ENCODE data around the gene BMPER. TPM values are rescaled to one million over a fixed set of nuclear protein-coding genes. Genes with fewer than 3 reads are reported as not detected.

BMPER gene
- total and polyA plus RNA-seq, 12 donors: 0.29 to 1.9 (median 0.85) TPM; not detected in 2

DNA sequence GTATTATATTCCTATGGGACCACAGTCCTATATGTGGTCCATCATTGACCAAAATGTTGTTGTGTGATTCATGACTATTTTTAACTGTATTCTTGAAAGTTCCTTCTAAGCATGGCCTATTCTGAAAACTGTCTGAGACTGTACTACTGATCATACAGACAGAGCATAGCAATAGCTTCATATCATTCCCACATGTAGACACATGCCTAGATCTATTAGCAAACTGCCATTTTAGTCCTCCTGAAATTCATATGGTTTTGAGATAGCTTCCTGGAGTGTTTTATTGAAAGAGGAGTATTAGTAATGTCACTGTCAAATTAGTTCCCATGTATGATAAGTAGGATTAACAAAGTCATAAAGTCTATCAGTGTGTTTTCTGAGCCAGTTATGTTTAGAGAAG is 157.5 kb downstream of the BMPER start:
- no peak for TF ChIP-seq POLR2A (IDR thresholded peaks at IDR 0.05)
- no peak for TF ChIP-seq CTCF (IDR thresholded peaks at IDR 0.05)
- Histone ChIP-seq H3K27me3 (no peaks in the 10 kb centered on the region), H3K36me3 (replicated peaks in 1 of 2) (no peaks in the 10 kb centered on the region), H3K4me3 (no peak overlapping the region), H3K4me1 (replicated peaks in 1 of 2) (no peaks in the 10 kb centered on the region), H3K27ac (no peak overlapping the region), H3K9me3 (replicated peaks in 1 of 3) (no peaks in the 10 kb centered on the region)
- no peak for DNase-seq
- intact Hi-C loops (cut with DNase I): no loop called here

GRCh38 chr7:34064519-34065158 is 159.3 kb downstream of the BMPER start:
- Histone ChIP-seq H3K36me3 (replicated peaks in 1 of 2) (no peaks in the 10 kb centered on the region), H3K9me3 (replicated peaks in 1 of 3) (no peaks in the 10 kb centered on the region), H3K4me3 (no peak overlapping the region), H3K4me1 (replicated peaks in 1 of 2) (no peaks in the 10 kb centered on the region), H3K27me3 (no peaks in the 10 kb centered on the region), H3K27ac (no peak overlapping the region)
- DNase-seq: no peak
- intact Hi-C loops (cut with DNase I): no loop called here
- whole genome bisulfite sequencing, 4 donors: 85 to 92% (median 88%) methylated on average over 4 of the region's 4 CpGs
- TF ChIP-seq CTCF (IDR thresholded peaks at IDR 0.05): no peak
- no peak for TF ChIP-seq POLR2A (IDR thresholded peaks at IDR 0.05)

DNA sequence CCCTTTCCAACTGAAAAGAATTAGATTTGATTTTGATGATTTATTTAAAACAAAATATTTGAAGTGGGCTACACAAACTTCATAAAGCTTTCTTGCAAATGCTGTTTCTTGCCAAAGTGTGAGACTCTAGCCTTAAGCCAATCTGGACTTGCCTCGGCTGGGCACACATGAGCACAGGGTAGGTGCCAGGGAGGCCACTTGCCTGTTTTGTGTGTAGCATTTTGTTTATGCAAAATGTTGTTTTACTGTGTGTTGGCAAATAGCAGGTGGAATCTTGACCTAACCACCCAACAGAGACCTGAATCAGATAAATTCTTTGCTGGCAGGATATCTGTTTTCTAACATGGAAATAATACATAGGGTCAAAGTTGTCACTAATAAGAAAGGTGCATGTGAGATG is 161.1 kb downstream of the BMPER start:
- Histone ChIP-seq H3K4me1 (replicated peaks in 1 of 2) (peaks cover 0 to 9% of the 10 kb centered on the region in 2 donors), H3K27ac (no peak overlapping the region), H3K36me3 (replicated peaks in 1 of 2) (no peaks in the 10 kb centered on the region), H3K9me3 (replicated peaks in 1 of 3) (no peaks in the 10 kb centered on the region), H3K27me3 (no peaks in the 10 kb centered on the region), H3K4me3 (no peak overlapping the region)
- TF ChIP-seq CTCF (IDR thresholded peaks at IDR 0.05): no peak
- no peak for TF ChIP-seq POLR2A (IDR thresholded peaks at IDR 0.05)
- no peak for DNase-seq
- intact Hi-C loops (cut with DNase I): no loop called here
- 75 to 93% (median 86%) methylated on average over 1 of the region's 1 CpG for WGBS, 4 donors

DNA sequence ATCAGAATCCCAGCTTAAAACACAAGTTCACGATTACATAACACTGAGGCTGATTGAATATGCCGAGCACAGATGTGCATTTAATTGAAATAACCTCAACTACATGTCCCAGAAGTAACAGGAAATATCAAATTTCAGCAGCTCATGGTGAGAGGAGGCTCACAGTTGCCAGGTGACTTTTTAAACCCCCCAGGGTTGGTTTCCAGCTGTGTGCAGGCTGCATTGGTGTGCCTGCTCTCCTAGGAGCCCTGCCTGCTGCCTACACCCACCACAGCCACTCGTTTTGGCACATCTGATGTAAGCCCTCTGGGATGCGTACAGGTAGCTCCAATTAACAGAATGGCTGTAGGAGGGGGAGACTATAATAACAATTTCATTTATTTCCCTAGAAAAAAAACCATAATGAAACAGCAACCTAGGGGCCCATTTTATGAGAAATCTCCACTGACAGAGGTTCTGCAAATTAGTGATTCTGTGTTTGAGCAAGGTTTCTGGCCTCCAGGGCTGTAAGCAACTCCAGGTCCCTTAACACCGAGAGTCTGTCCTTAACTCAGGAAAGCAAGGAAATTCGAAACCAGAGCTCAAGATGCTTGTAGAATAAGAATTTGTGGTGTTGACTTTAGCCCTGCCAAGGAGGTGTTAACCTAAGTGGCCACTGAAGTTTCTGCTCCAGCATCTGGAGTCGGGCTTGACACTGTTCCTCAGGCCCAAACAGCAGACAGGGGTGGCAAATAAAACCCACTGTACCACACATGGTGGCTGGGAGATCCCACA is 161.9 kb downstream of the BMPER start:
- TF ChIP-seq CTCF (IDR thresholded peaks at IDR 0.05): no peak
- TF ChIP-seq POLR2A (IDR thresholded peaks at IDR 0.05): no peak
- 60 to 80% (median 71%) methylated on average over 7 of the region's 7 CpGs for WGBS, 4 donors
- intact Hi-C loops (cut with DNase I): no loop called here

More for the DNA sequence above, 161.9 kb downstream of the BMPER start:
- peaks cover 0 to 9% of the 10 kb centered on the region in 2 donors for H3K4me1 ChIP-seq (replicated peaks in 1 of 2)
- no peaks in the 10 kb centered on the region for H3K9me3 ChIP-seq (replicated peaks in 1 of 3)
- no peak overlapping the region for H3K27ac ChIP-seq
- no peak for DNase-seq
- H3K27me3 ChIP-seq: no peaks in the 10 kb centered on the region
- no peaks in the 10 kb centered on the region for H3K36me3 ChIP-seq (replicated peaks in 1 of 2)
- H3K4me3 ChIP-seq: no peak overlapping the region

All from adrenal gland (tissue), 12 donors.